HS-5 (cell line): ENCODE data around the gene CAPN2.

Experiments used
- DNase-seq: peaks from one replicate; pipeline ENCODE4 v3.0.0-alpha.2; 2012; ENCODE audit warnings: low read depth

Gene CAPN2

GRCh38 chr1:223702735-223703667, 9.3 kb upstream of the CAPN2 start:
- peak; percentile 56 for DNase-seq

- DNase-seq = no peak
Observed at GRCh38 chr1:223703668-223704013, 8.7 kb upstream of the CAPN2 start.

GRCh38 chr1:223704921-223705878, 7.1 kb upstream of the CAPN2 start:
- no peak for DNase-seq

- DNase-seq = no peak
Observed at GRCh38 chr1:223706077-223706973, 6.0 kb upstream of the CAPN2 start.

GRCh38 chr1:223707256-223708000, 4.9 kb upstream of the CAPN2 start:
- peak; percentile 97 for DNase-seq

GRCh38 chr1:223708001-223708359, 4.4 kb upstream of the CAPN2 start:
- no peak for DNase-seq

GRCh38 chr1:223708651-223709268, 3.6 kb upstream of the CAPN2 start:
- DNase-seq = no peak

- DNase-seq = no peak
Observed at GRCh38 chr1:223709598-223709997, 2.7 kb upstream of the CAPN2 start.

- no peak for DNase-seq
Observed at GRCh38 chr1:223710179-223711133, 1.9 kb upstream of the CAPN2 start.

GRCh38 chr1:223711173-223711572, 1.2 kb upstream of the CAPN2 start:
- DNase-seq = no peak

GRCh38 chr1:223711747-223712193, 569 bp upstream of the CAPN2 start:
- DNase-seq = no peak

- no peak for DNase-seq
Observed at GRCh38 chr1:223712850-223713474, 623 bp downstream of the CAPN2 start.

- DNase-seq = no peak
Observed at GRCh38 chr1:223713546-223714420, 1.4 kb downstream of the CAPN2 start.

GRCh38 chr1:223714421-223714724, 2.0 kb downstream of the CAPN2 start:
- no peak for DNase-seq

- no peak for DNase-seq
Observed at GRCh38 chr1:223714849-223715603, 2.7 kb downstream of the CAPN2 start.

GRCh38 chr1:223715604-223716172, 3.3 kb downstream of the CAPN2 start:
- no peak for DNase-seq

- DNase-seq = no peak
Observed at GRCh38 chr1:223716302-223716862, 4.0 kb downstream of the CAPN2 start.
